HG03565 (cell line): Measurements from ENCODE around the gene ADAMTS17.

Experiments used
- ATAC-seq: cut with Tn5 transposase; IDR thresholded peaks from one replicate; pipeline ENCODE4 v1.9.1; 2021; ENCODE audit warnings: mild to moderate bottlenecking, moderate library complexity; ENCODE audit not compliant: unreplicated experiment

Gene ADAMTS17

GRCh38 chr15:100059521-100059920 lies 282.3 kb downstream of the ADAMTS17 start:
- ATAC-seq: no peak

DNA sequence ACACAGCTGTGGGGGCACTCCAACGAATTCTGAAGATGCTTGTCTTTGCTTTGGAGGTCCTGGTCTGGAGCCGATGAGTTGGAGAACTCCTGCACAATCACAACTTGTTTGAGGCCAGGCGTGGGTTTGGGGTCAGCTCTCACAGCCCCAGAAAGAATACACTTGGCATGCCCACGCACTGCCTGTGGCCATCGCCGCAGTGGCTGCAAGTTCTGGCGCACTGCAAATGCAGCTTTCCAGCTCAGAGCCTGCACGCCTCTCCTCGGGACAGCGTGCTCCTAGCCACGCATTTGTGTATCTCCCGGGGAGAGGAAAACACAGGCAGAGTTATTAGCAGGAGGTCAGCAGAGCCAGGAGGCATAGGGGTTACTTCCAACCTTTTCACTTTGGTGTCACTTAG lies 282.7 kb downstream of the ADAMTS17 start:
- ATAC-seq: no peak

- no peak for ATAC-seq
These were observed 283.3 kb downstream of the ADAMTS17 start for GRCh38 chr15:100058458-100058857.

DNA sequence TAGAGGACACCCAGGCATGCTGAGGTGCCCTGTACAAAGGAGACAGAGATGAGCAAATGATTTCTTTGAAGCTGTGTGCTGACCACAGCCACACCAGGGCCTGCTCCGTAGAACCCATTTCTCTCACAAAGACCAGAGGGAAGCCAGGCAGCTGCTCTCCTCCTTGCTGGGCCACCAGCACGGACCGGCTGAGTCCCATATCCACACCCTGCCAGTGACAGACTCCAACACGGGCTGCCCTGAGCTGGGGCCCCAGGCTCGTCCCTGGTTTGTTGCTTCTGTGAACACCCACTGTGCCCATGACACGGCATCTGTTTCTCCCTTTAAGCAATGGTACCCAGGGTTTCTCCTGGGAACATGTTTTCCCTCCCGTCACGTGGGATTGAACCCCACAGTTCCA lies 284.5 kb downstream of the ADAMTS17 start:
- no peak for ATAC-seq

GRCh38 chr15:100056411-100057072 lies 285.2 kb downstream of the ADAMTS17 start:
- no peak for ATAC-seq

DNA sequence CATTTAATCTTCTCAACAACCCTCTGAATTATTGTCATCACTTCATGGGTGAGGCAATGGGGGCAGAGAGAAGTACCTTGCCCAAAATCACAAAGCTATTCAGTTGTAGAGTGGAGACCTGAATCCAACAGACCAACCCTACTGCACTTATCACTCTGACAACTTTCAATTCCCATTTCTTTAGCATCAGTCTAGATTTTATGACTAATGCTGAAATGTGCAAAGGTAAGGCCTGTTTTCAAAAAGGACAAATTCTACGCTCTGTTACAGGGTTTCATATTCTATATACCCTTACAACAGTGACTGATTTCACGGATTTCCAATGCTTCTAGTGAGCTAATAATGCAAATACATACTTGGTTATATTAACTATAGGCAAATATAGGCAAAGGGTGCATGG lies 286.0 kb downstream of the ADAMTS17 start:
- ATAC-seq: peak; percentile 48

- ATAC-seq: no peak
These were observed 287.2 kb downstream of the ADAMTS17 start for GRCh38 chr15:100054539-100054938.

GRCh38 chr15:100053474-100054121 lies 288.2 kb downstream of the ADAMTS17 start:
- ATAC-seq: no peak

GRCh38 chr15:100052716-100053473 lies 288.9 kb downstream of the ADAMTS17 start:
- no peak for ATAC-seq

- ATAC-seq: no peak
These were observed 290.6 kb downstream of the ADAMTS17 start for GRCh38 chr15:100050877-100051786.

DNA sequence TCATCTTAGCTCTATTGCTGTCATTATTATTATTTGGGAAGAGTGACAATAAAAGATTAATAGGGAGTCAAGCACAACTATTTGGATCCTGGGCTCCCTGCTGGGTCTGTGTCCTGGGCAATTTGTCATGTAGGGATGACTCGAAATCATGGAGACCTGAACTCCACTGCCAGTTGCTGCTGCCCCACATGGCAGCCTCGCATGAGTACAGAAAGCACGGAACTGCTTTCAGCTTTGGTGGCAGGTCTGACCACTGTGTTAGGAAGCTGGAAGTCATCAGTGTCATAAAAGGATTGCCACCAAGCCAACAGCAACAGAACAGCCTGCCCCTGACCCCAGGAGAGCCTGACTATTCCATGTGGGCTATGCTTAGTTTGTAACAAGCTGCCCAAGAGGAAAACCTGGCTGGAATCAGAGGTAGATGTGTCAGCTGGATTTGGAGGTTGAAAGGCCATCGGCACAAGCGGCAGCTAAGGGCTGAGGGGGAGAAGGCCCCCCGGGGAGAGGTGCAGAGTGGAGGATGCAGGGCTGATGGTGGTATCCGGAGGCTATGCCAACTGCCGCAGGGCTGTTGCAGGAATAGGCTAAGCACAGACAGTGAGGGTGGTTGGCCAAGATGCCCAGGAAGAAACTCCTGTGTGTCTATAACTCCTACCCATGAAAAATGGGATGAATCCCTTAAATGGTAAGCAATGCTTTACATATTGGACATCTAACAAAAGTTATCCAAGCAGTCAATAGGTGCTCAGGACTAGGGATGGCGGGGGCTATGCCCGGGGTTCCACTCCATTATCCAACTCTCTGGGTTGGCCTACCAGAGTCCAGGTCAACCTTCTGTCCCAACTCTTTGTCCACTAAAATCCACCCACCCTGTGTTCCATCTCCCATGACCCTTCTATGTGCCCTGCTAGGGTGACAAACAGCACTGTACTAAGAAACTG lies 291.6 kb downstream of the ADAMTS17 start:
- no peak for ATAC-seq

DNA sequence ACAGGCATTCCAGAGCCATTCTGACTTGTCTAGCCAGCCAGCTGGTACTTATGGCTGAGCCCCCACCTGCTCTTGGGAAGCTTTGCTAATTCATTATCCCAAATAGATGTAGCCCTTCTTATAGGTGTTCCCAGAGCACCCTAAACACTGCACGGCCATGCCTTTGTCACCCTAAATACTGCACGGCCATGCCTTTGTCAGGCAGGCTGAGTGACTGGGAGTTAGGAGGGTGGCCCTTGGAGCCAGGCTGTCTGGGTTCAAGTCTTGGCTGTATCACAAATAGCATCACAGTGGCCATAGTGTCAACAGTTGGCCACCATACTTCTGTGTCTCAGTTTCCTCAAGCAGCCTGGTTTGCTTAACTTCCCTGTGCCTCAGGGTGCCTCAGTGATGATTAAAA lies 292.3 kb downstream of the ADAMTS17 start:
- no peak for ATAC-seq

- ATAC-seq: no peak
These were observed 293.0 kb downstream of the ADAMTS17 start for GRCh38 chr15:100048736-100049135.

GRCh38 chr15:100043692-100044091 lies 298.1 kb downstream of the ADAMTS17 start:
- ATAC-seq: no peak

GRCh38 chr15:100043068-100043641 lies 298.6 kb downstream of the ADAMTS17 start:
- ATAC-seq: no peak

- no peak for ATAC-seq
These were observed 299.2 kb downstream of the ADAMTS17 start for GRCh38 chr15:100042558-100042957.

- no peak for ATAC-seq
These were observed 300.5 kb downstream of the ADAMTS17 start for GRCh38 chr15:100041127-100041828.

DNA sequence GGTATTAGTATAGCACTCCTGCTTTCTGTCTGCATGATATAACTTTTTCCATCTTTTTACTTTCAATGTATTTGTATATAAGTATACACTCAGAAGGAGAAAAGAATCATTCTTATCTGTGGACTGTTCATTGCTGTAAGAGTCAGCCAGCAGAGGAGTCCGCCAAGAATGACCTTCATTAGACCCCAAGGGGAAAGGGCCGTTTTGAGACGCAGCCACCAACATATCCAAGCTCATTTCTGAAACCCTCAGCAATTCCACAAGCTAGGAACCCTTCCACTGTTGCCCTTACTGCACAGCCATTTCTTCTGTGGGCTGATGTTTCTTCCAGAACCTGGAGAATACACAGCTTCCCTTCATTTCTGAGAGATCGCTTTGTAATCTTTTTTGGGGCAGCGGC lies 301.8 kb downstream of the ADAMTS17 start:
- ATAC-seq: no peak

GRCh38 chr15:100038736-100039135 lies 303.0 kb downstream of the ADAMTS17 start:
- no peak for ATAC-seq
